ENCODE data around the gene PSD.
A peak's percentile ranks its signal among the peaks of the same experiment; 100 is the strongest.

The PSD gene

GRCh38 chr10:102438374-102438773 is 19.8 kb upstream of the PSD start:
- DNase-seq = no peak

DNA sequence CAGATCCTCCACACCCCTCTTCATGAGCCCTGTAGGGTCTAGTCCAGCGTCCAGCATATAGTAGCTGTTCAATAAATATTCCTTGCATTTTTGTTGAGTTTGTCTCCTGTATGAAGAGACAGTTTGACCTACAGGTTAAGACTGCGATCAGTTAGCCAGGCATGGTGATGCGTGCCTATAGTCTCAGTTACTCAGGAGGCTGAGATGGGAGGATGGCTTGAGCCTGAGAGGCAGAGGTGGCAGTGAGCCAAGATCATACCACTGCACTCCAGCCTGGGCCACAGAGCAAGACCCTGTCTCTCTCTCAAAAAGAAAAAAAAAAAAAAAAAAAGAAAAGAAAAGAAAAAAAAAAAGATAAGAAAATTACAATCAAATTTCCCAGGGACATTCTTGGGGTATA is 18.9 kb upstream of the PSD start:
- no peak for DNase-seq

DNA sequence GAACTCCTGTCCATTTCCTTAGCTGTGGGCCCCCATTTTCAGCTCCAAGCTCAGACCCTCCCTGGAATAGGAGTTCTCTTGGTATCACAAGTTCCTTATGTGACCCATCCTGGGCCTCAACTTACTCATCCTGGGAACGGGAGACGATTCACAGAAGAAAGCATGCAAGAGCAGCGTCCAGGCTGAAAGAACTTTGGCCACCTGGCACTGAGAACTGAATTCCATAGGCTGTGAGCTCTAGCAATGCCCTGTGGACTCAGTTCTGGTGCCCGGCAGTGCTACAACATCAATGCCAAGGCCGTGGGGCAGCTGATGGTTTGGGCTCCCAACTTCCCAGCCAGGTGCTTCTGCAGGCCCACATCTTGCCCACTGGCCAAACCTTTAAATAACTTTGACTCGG is 17.7 kb upstream of the PSD start:
- no peak for DNase-seq

- DNase-seq = no peak
These were observed 17.1 kb upstream of the PSD start for GRCh38 chr10:102435529-102436233.

DNA sequence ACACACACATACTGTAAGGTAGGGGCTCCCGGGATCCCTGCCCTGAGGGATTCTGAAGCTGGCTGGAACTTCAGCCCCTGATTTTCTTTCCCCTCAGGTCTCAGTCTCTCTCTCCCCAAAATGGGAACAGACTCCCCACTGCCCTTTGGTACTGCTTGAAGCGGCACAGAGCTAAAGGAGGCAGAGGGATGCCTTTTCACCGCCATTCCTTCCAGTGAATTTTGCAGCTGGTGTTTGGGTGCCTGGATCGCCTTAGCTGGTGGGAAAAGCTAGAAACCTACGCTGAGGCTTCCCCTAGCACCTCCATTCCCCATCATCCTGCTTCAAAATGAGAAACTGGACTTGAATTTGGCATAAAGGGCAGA is 16.5 kb upstream of the PSD start:
- DNase-seq = no peak

DNA sequence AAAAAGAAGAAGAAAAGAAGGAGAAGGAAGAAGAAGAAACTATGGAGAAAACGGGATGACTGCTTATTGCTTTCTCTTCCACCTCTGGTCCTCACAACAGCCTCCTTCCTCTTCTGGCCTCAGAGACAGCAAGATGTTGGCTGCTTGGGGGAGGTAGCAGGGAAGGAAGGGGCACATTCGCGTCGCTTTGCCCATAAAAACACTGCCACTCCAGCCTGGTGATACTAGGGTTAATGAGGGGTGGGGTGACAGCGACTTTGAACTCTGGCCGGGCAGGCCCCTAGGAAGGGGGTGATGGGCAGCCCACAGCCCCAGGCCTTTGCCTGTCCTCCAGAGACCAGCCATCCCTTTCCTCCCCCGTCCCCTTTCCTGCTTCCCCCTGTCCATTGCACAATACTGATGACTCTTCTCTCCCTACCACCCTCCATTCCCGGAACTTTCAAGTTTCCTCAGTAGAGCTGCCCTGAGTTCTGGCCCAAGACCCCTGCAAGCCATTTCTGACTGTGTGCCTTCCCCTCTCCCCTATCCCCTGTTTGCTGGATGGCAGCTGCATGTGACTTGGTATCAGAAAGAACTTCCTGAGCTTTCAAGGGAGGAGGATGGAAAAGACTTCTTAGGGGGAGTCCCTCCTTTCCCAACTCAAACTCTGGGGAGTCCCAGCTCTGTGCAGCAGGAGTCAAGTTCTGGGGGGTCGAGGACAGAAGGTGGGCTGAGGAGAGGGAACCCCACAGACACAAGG is 16.0 kb upstream of the PSD start:
- no peak for DNase-seq

- DNase-seq = no peak
These were observed 15.0 kb upstream of the PSD start for GRCh38 chr10:102433619-102434046.

DNA sequence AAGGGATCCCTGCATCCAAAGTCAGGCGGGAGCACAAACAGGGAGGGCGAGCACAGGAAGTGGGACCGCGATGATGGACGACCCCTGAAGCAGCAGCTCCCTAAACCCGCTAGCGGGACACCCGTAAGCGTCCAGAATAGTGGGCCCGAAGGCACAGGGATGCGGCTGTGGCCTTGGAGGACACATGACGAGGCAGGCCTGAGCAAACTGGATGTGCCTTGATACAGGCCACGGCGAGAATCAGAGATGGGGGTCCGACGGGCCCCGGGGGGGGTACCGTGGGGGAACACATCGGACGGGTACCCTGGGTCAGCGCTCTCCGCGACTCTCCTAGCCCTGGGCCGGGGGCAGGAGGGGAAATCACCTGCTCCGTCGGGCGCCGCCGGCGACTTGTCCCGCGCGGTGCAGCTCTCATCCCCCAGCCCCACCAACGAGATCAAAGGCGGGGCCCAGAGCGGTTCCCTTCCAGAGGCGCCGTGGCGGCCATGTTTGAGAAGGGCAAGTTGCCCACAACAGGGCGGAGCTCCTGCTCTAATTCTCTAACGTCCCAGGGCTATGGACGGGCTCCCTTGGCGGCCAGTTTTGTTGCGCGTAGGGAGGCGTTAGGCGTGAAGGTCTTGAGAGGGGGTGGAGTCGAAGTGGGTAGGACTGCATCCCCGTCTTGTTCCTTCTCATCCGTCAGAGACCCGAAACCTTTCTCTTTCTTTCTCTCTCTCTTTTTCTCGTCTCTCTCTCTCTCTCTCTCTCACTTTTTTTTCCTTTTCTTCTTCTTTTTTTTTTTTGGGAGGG is 13.8 kb upstream of the PSD start, which contains the start of gene CUEDC2:
Gene CUEDC2 (minus strand): TSS at position 413 of the 789 bp plus-strand sequence. CDS start 7,386 bp downstream, outside the sequence.
- peak; percentile 59 for DNase-seq

- DNase-seq = no peak
These were observed 13.0 kb upstream of the PSD start for GRCh38 chr10:102431452-102432124.

DNA sequence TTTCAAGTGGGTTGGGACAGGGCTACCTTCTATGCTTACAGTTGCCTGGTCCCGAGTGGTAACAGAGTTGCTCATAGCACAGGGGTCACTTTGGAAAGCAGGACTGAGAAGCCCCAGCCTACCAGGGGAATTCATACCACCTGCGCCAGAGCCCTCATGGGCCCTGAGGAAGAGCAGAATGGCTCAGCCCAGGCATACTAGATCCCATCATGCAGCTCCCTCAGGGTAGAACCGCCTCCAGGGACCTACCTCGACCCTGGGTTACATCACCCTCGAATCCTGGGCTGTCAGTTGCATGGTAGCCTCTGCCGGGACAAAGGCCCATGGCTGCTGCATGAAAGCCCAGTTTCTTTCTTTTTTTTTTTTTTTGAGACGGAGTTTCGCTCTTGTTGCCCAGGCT is 10.9 kb upstream of the PSD start:
- no peak for DNase-seq

GRCh38 chr10:102426803-102427287 is 8.3 kb upstream of the PSD start:
- no peak for DNase-seq

GRCh38 chr10:102425444-102425843 is 6.9 kb upstream of the PSD start:
- DNase-seq = no peak

GRCh38 chr10:102424916-102425315 is 6.3 kb upstream of the PSD start:
- DNase-seq = no peak

DNA sequence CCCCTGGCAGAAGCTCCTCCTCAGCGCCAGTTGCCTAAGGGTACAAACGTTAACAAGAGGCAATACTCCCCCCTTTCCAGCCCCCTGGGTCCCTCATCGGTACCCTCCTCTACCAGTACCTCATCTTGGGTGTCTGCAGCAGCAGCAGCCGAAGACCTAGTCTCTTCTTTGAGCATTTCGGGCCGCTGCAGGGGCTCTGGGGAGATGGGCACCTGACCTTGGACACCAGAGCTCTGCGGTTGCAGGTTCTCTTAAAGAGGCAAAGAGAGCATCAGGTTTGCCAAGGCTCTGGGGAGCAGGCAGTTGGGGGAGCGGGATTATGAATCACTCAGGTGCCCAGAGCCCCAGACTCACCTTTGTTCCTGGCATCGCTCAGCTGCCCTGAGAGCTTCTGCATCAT is 5.6 kb upstream of the PSD start:
- no peak for DNase-seq

DNA sequence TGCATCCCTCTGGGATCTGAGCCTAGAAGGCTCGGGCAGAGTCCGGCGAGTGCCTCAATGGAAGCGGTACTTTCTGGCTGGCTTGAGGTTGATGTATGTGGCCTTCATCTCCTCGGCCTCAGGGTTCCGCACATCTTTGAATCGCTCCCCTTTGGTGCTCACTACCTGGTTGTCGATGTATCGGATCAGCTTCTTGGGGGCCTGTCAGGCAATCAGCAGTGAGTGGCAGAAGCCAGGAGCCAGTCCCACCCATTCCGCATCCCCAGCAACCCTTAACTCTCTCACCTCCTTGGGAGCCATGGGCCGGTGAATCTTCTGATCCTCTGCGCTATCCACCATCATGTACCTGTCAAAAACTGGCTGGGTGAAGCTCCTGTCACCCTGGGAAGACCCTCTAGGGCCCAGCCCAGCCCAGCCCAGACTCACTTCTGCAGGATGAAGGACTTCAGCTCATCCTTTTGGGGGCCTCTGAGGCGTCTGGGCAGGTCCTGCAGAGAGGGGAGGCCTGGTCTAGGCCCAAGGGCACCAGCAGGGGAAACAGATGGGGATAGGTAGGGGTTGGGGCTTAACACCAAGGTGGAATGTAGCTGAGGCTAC is 4.9 kb upstream of the PSD start:
- DNase-seq = no peak

GRCh38 chr10:102422545-102423129 is 4.1 kb upstream of the PSD start:
- no peak for DNase-seq

GRCh38 chr10:102421757-102422512 is 3.4 kb upstream of the PSD start:
- DNase-seq = no peak

DNA sequence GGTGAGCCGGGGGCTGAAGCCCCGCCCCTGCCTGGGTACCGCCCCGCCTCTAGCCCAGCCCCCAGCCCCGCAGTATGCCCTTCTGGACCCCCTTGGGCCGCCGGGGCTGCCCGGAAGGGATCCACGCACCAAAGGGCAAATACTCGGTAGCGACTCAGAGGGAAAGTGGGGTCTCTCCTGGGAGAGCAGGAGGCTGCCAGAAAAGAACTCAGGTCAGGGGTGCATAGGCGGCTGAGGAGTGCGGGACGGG is 2.8 kb upstream of the PSD start:
- no peak for DNase-seq

- peak; percentile 73 for DNase-seq
These were observed 2.3 kb upstream of the PSD start, which contains the start of gene FBXL15 for GRCh38 chr10:102420714-102421506. Gene FBXL15 (plus strand): TSS chr10:102420836. CDS start chr10:102421130, 294 bp downstream.

- DNase-seq = no peak
These were observed 1.7 kb upstream of the PSD start for GRCh38 chr10:102420181-102420713.
